ENCODE measurements around the gene HACD1. TPM values are rescaled to one million over a fixed set of nuclear protein-coding genes. Genes with fewer than 3 reads are reported as not detected.

HACD1 gene
- total and polyA plus RNA-seq, 10 of the 15 experiments (the other 5 are each of a cell fraction or from before 2014, with no cell fraction given): 0.22 to 1.5 (median 0.78) TPM; not detected in 1

GRCh38 chr10:17563452-17563851 is 53.7 kb downstream of the HACD1 start (continued):
- TF ChIP-seq MYC (IDR thresholded peaks at IDR 0.05; ENCODE audit: insufficient read depth, insufficient read length, insufficient replicate concordance, low read length, severe bottlenecking): no peak
- TF ChIP-seq ELK1 (IDR thresholded peaks at IDR 0.05; ENCODE audit: low read depth, low read length): no peak
- TF ChIP-seq NR2C1 (IDR thresholded peaks at IDR 0.05): no peak
- no peak for TF ChIP-seq MTA2 (IDR thresholded peaks at IDR 0.05; ENCODE audit: low read depth)
- no peak for TF ChIP-seq CREM (IDR thresholded peaks at IDR 0.05; ENCODE audit: low read depth)
- TF ChIP-seq NFYA (IDR thresholded peaks at IDR 0.05; ENCODE audit: borderline replicate concordance, low read depth, low read length): no peak
- TF ChIP-seq JUNB (IDR thresholded peaks at IDR 0.05): no peak
- TF ChIP-seq HDGF (IDR thresholded peaks at IDR 0.05): no peak
- TF ChIP-seq KAT2A (conservative IDR thresholded peaks at IDR 0.05; ENCODE audit: control insufficient read depth, low read depth, low read length): no peak
- TF ChIP-seq FOXK2 (IDR thresholded peaks at IDR 0.05): no peak
- no peak for TF ChIP-seq MTA3 (IDR thresholded peaks at IDR 0.05; ENCODE audit: borderline replicate concordance, low read length)
- TF ChIP-seq, protein P1, sequence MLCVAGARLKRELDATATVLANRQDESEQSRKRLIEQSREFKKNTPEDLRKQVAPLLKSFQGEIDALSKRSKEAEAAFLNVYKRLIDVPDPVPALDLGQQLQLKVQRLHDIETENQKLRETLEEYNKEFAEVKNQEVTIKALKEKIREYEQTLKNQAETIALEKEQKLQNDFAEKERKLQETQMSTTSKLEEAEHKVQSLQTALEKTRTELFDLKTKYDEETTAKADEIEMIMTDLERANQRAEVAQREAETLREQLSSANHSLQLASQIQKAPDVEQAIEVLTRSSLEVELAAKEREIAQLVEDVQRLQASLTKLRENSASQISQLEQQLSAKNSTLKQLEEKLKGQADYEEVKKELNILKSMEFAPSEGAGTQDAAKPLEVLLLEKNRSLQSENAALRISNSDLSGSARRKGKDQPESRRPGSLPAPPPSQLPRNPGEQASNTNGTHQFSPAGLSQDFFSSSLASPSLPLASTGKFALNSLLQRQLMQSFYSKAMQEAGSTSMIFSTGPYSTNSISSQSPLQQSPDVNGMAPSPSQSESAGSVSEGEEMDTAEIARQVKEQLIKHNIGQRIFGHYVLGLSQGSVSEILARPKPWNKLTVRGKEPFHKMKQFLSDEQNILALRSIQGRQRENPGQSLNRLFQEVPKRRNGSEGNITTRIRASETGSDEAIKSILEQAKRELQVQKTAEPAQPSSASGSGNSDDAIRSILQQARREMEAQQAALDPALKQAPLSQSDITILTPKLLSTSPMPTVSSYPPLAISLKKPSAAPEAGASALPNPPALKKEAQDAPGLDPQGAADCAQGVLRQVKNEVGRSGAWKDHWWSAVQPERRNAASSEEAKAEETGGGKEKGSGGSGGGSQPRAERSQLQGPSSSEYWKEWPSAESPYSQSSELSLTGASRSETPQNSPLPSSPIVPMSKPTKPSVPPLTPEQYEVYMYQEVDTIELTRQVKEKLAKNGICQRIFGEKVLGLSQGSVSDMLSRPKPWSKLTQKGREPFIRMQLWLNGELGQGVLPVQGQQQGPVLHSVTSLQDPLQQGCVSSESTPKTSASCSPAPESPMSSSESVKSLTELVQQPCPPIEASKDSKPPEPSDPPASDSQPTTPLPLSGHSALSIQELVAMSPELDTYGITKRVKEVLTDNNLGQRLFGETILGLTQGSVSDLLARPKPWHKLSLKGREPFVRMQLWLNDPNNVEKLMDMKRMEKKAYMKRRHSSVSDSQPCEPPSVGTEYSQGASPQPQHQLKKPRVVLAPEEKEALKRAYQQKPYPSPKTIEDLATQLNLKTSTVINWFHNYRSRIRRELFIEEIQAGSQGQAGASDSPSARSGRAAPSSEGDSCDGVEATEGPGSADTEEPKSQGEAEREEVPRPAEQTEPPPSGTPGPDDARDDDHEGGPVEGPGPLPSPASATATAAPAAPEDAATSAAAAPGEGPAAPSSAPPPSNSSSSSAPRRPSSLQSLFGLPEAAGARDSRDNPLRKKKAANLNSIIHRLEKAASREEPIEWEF (IDR thresholded peaks at IDR 0.05; ENCODE audit: insufficient replicate concordance, low read depth, low read length): no peak

Measured in GM12878 (cell line).